Measurements from ENCODE around the gene LIX1.

Gene LIX1

GRCh38 chr5:97071993-97072392 lies 70.4 kb downstream of the LIX1 start:
- H3K9me3 ChIP-seq (ENCODE audit: low read length) = no peaks in the 10 kb centered on the region
- no peaks in the 10 kb centered on the region for H3K36me3 ChIP-seq (ENCODE audit: insufficient read depth, low read length)
- H3K27ac ChIP-seq (ENCODE audit: low read depth, low read length) = no peak overlapping the region
- H3K27me3 ChIP-seq (ENCODE audit: control insufficient read depth in 1 of 2, insufficient read depth in 2 of 2, low read length in 2 of 2) = no peaks in the 10 kb centered on the region
- no peak overlapping the region for H3K9ac ChIP-seq (ENCODE audit: low read length)
- H3K4me1 ChIP-seq (ENCODE audit: insufficient read depth, low read length) = peaks cover 25% of the 10 kb centered on the region
- H3K4me3 ChIP-seq (ENCODE audit: low read depth in 1 of 2, low read length in 2 of 2) = no peak overlapping the region

GRCh38 chr5:97071101-97071500 lies 71.3 kb downstream of the LIX1 start:
- H3K4me3 ChIP-seq (ENCODE audit: low read depth in 1 of 2, low read length in 2 of 2) = no peak overlapping the region
- peaks cover 26% of the 10 kb centered on the region for H3K4me1 ChIP-seq (ENCODE audit: insufficient read depth, low read length)
- H3K9ac ChIP-seq (ENCODE audit: low read length) = no peak overlapping the region
- H3K27me3 ChIP-seq (ENCODE audit: control insufficient read depth in 1 of 2, insufficient read depth in 2 of 2, low read length in 2 of 2) = no peaks in the 10 kb centered on the region
- H3K36me3 ChIP-seq (ENCODE audit: insufficient read depth, low read length) = no peaks in the 10 kb centered on the region
- H3K27ac ChIP-seq (ENCODE audit: low read depth, low read length) = no peak overlapping the region
- H3K9me3 ChIP-seq (ENCODE audit: low read length) = no peaks in the 10 kb centered on the region

- Histone ChIP-seq H3K27me3 (ENCODE audit: control insufficient read depth in 1 of 2, insufficient read depth in 2 of 2, low read length in 2 of 2) (no peaks in the 10 kb centered on the region), H3K4me3 (ENCODE audit: low read depth in 1 of 2, low read length in 2 of 2) (no peak overlapping the region), H3K27ac (ENCODE audit: low read depth, low read length) (peak overlapping the region; percentile 76), H3K4me1 (ENCODE audit: insufficient read depth, low read length) (peaks cover 26% of the 10 kb centered on the region), H3K9me3 (ENCODE audit: low read length) (no peaks in the 10 kb centered on the region), H3K36me3 (ENCODE audit: insufficient read depth, low read length) (no peaks in the 10 kb centered on the region), H3K9ac (ENCODE audit: low read length) (no peak overlapping the region)
Observed at GRCh38 chr5:97070234-97070633, 72.2 kb downstream of the LIX1 start.

- H3K9me3 ChIP-seq (ENCODE audit: low read length) = no peaks in the 10 kb centered on the region
- H3K9ac ChIP-seq (ENCODE audit: low read length) = no peak overlapping the region
- no peak overlapping the region for H3K27ac ChIP-seq (ENCODE audit: low read depth, low read length)
- no peak overlapping the region for H3K4me3 ChIP-seq (ENCODE audit: low read depth in 1 of 2, low read length in 2 of 2)
- H3K36me3 ChIP-seq (ENCODE audit: insufficient read depth, low read length) = no peaks in the 10 kb centered on the region
- no peaks in the 10 kb centered on the region for H3K27me3 ChIP-seq (ENCODE audit: control insufficient read depth in 1 of 2, insufficient read depth in 2 of 2, low read length in 2 of 2)
- H3K4me1 ChIP-seq (ENCODE audit: insufficient read depth, low read length) = peaks cover 24% of the 10 kb centered on the region
Observed at GRCh38 chr5:97067296-97067850, 75.0 kb downstream of the LIX1 start.

- Histone ChIP-seq H3K36me3 (ENCODE audit: insufficient read depth, low read length) (no peaks in the 10 kb centered on the region), H3K9me3 (ENCODE audit: low read length) (no peaks in the 10 kb centered on the region), H3K9ac (ENCODE audit: low read length) (no peak overlapping the region), H3K27ac (ENCODE audit: low read depth, low read length) (no peak overlapping the region), H3K4me3 (ENCODE audit: low read depth in 1 of 2, low read length in 2 of 2) (no peak overlapping the region), H3K4me1 (ENCODE audit: insufficient read depth, low read length) (peaks cover 12% of the 10 kb centered on the region), H3K27me3 (ENCODE audit: control insufficient read depth in 1 of 2, insufficient read depth in 2 of 2, low read length in 2 of 2) (no peaks in the 10 kb centered on the region)
Observed at GRCh38 chr5:97065475-97065874, 76.9 kb downstream of the LIX1 start.

GRCh38 chr5:97063251-97063650 lies 79.2 kb downstream of the LIX1 start:
- Histone ChIP-seq H3K27me3 (ENCODE audit: control insufficient read depth in 1 of 2, insufficient read depth in 2 of 2, low read length in 2 of 2) (no peaks in the 10 kb centered on the region), H3K36me3 (ENCODE audit: insufficient read depth, low read length) (no peaks in the 10 kb centered on the region), H3K4me1 (ENCODE audit: insufficient read depth, low read length) (peaks cover 12% of the 10 kb centered on the region), H3K4me3 (ENCODE audit: low read depth in 1 of 2, low read length in 2 of 2) (no peak overlapping the region), H3K9ac (ENCODE audit: low read length) (no peak overlapping the region), H3K27ac (ENCODE audit: low read depth, low read length) (no peak overlapping the region), H3K9me3 (ENCODE audit: low read length) (no peaks in the 10 kb centered on the region)

- Histone ChIP-seq H3K9me3 (ENCODE audit: low read length) (no peaks in the 10 kb centered on the region), H3K9ac (ENCODE audit: low read length) (no peak overlapping the region), H3K27me3 (ENCODE audit: control insufficient read depth in 1 of 2, insufficient read depth in 2 of 2, low read length in 2 of 2) (no peaks in the 10 kb centered on the region), H3K36me3 (ENCODE audit: insufficient read depth, low read length) (no peaks in the 10 kb centered on the region), H3K4me3 (ENCODE audit: low read depth in 1 of 2, low read length in 2 of 2) (no peak overlapping the region), H3K4me1 (ENCODE audit: insufficient read depth, low read length) (peaks cover 1% of the 10 kb centered on the region), H3K27ac (ENCODE audit: low read depth, low read length) (no peak overlapping the region)
Observed at GRCh38 chr5:97062046-97062445, 80.4 kb downstream of the LIX1 start.

GRCh38 chr5:97056263-97056662 lies 86.1 kb downstream of the LIX1 start:
- Histone ChIP-seq H3K9me3 (ENCODE audit: low read length) (no peaks in the 10 kb centered on the region), H3K27me3 (ENCODE audit: control insufficient read depth in 1 of 2, insufficient read depth in 2 of 2, low read length in 2 of 2) (no peaks in the 10 kb centered on the region), H3K4me3 (ENCODE audit: low read depth in 1 of 2, low read length in 2 of 2) (no peak overlapping the region), H3K36me3 (ENCODE audit: insufficient read depth, low read length) (no peaks in the 10 kb centered on the region), H3K27ac (ENCODE audit: low read depth, low read length) (no peak overlapping the region), H3K9ac (ENCODE audit: low read length) (no peak overlapping the region), H3K4me1 (ENCODE audit: insufficient read depth, low read length) (no peaks in the 10 kb centered on the region)

GRCh38 chr5:97049175-97049574 lies 93.2 kb downstream of the LIX1 start:
- no peak overlapping the region for H3K4me3 ChIP-seq (ENCODE audit: low read depth in 1 of 2, low read length in 2 of 2)
- no peak overlapping the region for H3K27ac ChIP-seq (ENCODE audit: low read depth, low read length)
- H3K36me3 ChIP-seq (ENCODE audit: insufficient read depth, low read length) = no peaks in the 10 kb centered on the region
- no peaks in the 10 kb centered on the region for H3K4me1 ChIP-seq (ENCODE audit: insufficient read depth, low read length)
- H3K9ac ChIP-seq (ENCODE audit: low read length) = no peak overlapping the region
- no peaks in the 10 kb centered on the region for H3K9me3 ChIP-seq (ENCODE audit: low read length)
- H3K27me3 ChIP-seq (ENCODE audit: control insufficient read depth in 1 of 2, insufficient read depth in 2 of 2, low read length in 2 of 2) = no peaks in the 10 kb centered on the region

GRCh38 chr5:97047076-97047475 lies 95.3 kb downstream of the LIX1 start:
- H3K36me3 ChIP-seq (ENCODE audit: insufficient read depth, low read length) = no peaks in the 10 kb centered on the region
- no peak overlapping the region for H3K4me3 ChIP-seq (ENCODE audit: low read depth in 1 of 2, low read length in 2 of 2)
- no peak overlapping the region for H3K9ac ChIP-seq (ENCODE audit: low read length)
- H3K4me1 ChIP-seq (ENCODE audit: insufficient read depth, low read length) = no peaks in the 10 kb centered on the region
- H3K27me3 ChIP-seq (ENCODE audit: control insufficient read depth in 1 of 2, insufficient read depth in 2 of 2, low read length in 2 of 2) = no peaks in the 10 kb centered on the region
- H3K27ac ChIP-seq (ENCODE audit: low read depth, low read length) = no peak overlapping the region
- no peaks in the 10 kb centered on the region for H3K9me3 ChIP-seq (ENCODE audit: low read length)

GRCh38 chr5:97046270-97046982 lies 96.0 kb downstream of the LIX1 start:
- no peak overlapping the region for H3K27ac ChIP-seq (ENCODE audit: low read depth, low read length)

GRCh38 chr5:97044052-97044451 lies 98.4 kb downstream of the LIX1 start:
- H3K9ac ChIP-seq (ENCODE audit: low read length) = no peak overlapping the region
- no peaks in the 10 kb centered on the region for H3K27me3 ChIP-seq (ENCODE audit: control insufficient read depth in 1 of 2, insufficient read depth in 2 of 2, low read length in 2 of 2)
- H3K4me1 ChIP-seq (ENCODE audit: insufficient read depth, low read length) = no peaks in the 10 kb centered on the region
- no peaks in the 10 kb centered on the region for H3K36me3 ChIP-seq (ENCODE audit: insufficient read depth, low read length)
- no peak overlapping the region for H3K27ac ChIP-seq (ENCODE audit: low read depth, low read length)
- no peaks in the 10 kb centered on the region for H3K9me3 ChIP-seq (ENCODE audit: low read length)
- H3K4me3 ChIP-seq (ENCODE audit: low read depth in 1 of 2, low read length in 2 of 2) = no peak overlapping the region

More at GRCh38 chr5:97046270-97046982, 96.0 kb downstream of the LIX1 start:
- Histone ChIP-seq H3K27me3 (ENCODE audit: control insufficient read depth in 1 of 2, insufficient read depth in 2 of 2, low read length in 2 of 2) (no peaks in the 10 kb centered on the region), H3K4me1 (ENCODE audit: insufficient read depth, low read length) (no peaks in the 10 kb centered on the region), H3K36me3 (ENCODE audit: insufficient read depth, low read length) (no peaks in the 10 kb centered on the region), H3K9me3 (ENCODE audit: low read length) (no peaks in the 10 kb centered on the region), H3K4me3 (ENCODE audit: low read depth in 1 of 2, low read length in 2 of 2) (no peak overlapping the region), H3K9ac (ENCODE audit: low read length) (no peak overlapping the region)

Measured in muscle layer of colon (tissue), 2 donors.